ENCODE results near the gene CSTF3.

CSTF3 gene

DNA sequence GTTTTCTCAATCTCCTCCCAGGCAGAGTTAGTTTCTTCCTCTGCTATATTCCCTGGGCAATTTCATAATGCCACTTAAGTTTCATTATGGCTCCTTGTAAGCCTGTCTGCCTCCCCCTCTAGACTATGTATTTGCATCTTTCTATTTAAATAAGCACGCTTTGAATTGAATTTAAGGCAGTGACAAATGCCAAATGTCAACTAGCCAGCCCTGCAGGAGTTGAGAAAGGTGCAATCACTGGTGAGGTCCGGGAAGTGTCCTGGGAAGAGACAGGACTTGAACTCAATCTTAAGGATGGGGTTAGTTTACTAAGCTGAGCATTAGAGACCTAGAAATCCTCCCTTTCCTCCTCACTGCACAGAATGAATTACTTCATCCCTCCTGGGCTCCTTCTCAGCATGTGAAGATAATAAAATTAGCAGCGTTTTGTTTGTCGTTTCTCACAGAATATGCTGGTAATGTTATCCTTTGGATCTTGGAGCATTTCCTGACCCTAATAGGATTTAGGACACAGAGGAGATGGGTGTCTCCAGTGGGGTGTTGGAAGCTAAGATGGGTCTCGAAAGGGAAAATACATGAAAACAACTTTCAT, 120.3 kb downstream of the CSTF3 start:
- DNase-seq (ENCODE audit: low read depth in 2 of 2): no peak

DNA sequence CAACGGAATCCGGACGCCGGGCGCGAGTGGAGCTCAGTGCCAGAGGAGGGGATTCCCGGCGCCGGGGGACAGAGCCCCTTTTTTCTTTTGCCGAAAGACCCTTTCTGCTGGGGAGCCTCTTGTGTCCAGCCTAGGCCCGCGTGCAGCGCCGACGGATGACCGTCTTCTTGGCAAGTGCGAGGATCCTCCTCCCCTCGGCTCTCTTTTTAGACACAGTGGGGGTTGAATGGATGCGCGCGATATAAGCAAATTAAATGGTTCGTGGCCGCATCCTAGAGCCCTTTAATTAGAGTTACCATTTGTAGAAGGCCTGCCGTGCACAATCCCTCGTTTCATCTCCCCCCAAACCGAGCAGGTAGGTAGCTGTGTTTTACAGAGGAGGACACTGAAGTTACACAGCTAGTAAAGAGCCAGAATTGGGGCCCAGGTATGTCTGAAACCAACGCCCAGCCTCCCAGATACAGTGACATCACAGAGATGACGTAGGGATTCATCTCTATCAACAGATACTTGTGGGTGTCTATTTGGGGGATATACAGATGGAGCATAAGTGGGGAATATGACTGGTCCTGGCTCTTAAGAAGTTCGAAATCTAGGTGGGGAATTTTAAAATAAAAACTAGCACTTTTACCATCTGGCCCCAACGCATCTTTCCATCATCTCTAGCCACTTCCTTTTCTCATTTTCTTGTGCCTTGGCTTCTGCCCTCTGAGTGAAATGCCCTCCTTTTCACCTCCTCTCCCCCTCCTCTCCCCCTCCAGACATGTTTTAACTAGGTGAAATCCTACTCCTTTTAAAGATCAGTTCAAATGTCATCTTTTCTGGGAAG, 121.0 kb downstream of the CSTF3 start:
- peak in 1 of 2 donors; percentile 30 for DNase-seq (ENCODE audit: low read depth in 2 of 2)

DNA sequence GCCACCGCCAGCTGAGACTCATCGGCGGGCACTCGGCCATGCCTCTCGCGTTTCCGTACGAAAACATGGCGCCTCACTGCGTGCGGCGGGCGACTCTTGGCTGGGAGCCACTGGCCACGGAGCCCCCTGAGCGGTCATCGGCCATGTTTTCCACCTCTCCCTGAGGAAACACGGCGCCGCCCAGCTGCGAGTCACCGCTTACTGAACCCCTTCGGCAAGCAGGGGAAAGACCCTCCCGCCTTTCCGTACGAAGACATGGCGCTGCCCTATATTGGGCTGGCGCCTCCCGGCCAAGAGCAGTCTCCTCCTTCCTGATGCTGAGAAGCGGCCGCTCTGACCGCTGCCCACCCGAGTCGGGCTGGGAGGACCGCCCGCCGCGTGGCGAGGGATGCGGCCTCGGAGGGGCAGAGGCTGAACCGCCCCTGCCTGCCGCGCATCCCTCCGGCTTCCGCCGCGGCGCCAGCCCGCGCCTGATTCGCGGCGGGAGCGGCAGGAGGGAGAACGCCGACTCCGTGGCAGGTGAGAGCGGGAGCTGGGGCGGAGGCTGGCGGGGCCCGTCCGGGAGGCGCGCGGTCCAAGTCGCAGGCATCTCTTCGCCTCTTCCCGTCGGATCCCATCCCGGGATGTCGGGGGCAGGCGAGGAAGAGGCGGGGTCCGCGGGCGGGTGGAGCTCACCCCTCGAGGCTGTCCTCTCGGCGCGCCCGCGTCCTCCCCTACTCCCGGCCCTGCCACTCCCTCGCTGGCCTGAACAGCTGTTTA, 121.8 kb downstream of the CSTF3 start, which contains the start of gene TCP11L1:
Gene TCP11L1, plus strand, starts transcription at position 299 of the 759 bp plus-strand sequence. CDS start 4,202 bp downstream, outside the sequence.
- DNase-seq (ENCODE audit: low read depth in 2 of 2): peak; percentile 64 to 67

DNA sequence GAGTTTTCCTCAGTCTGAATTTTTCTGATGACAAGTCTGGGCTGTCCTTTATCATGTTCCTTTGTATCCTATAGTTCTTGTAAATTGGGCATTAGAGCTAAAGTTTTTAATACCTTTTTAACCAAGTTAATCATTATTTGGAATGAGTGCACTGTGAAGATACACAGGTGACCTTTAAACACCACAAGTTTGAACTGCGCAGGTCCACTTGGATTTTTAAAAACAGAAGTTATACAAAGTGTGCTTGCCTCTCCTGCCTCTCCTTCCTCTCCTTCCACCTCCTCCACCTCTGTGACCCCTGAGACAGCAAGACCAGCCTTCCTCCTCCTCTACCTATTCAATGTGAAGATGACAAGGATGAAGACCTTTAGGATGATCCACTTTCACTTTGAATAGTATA, 126.3 kb downstream of the CSTF3 start:
- DNase-seq (ENCODE audit: low read depth in 2 of 2): no peak

Measured in activated CD4-positive, alpha-beta T cell treated with anti-CD3 and anti-CD28 coated beads for 24 hours (primary cell).